Endodermal cell (in vitro differentiated cells): ENCODE results near the gene CASP8. TPM values are rescaled to one million over a fixed set of nuclear protein-coding genes. Genes with fewer than 3 reads are reported as not detected.

Experiments used
- DNase-seq: peaks from one replicate; pipeline ENCODE4 v3.0.0-alpha.2; 2017
- H3K27ac ChIP-seq: 2 replicates; pipeline ENCODE4 v1.5.1; 2013; ENCODE audit warnings: mild to moderate bottlenecking, low read depth, low read length, moderate library complexity
- H3K27me3 ChIP-seq: 2 replicates; pipeline ENCODE4 v1.6.1; 2013; ENCODE audit warnings: mild to moderate bottlenecking, low read length, moderate library complexity; ENCODE audit not compliant: insufficient read depth, control insufficient read depth, poor library complexity, severe bottlenecking
- H3K36me3 ChIP-seq: 2 replicates; pipeline ENCODE4 v1.7.0; 2013; ENCODE audit warnings: mild to moderate bottlenecking, low read length, moderate library complexity; ENCODE audit not compliant: control insufficient read depth, insufficient read depth
- H3K4me1 ChIP-seq: one replicate; pipeline ENCODE4 v1.7.0; 2013; ENCODE audit warnings: low read length; ENCODE audit not compliant: control insufficient read depth, insufficient read depth
- H3K4me3 ChIP-seq: 2 replicates; pipeline ENCODE4 v1.5.1; 2013; ENCODE audit warnings: mild to moderate bottlenecking, low read length, moderate library complexity
- H3K9ac ChIP-seq: 2 replicates; pipeline ENCODE4 v1.6.1; 2013; ENCODE audit warnings: mild to moderate bottlenecking, low read length, moderate library complexity; ENCODE audit not compliant: poor library complexity, severe bottlenecking; ENCODE audit errors: extremely low read depth
- H3K9me3 ChIP-seq: 2 replicates; pipeline ENCODE4 v1.6.1; 2013; ENCODE audit warnings: mild to moderate bottlenecking, low read length, moderate library complexity; ENCODE audit not compliant: control insufficient read depth
- H3K27ac Mint-ChIP-seq: 2 replicates; pipeline ENCODE4 v1.8.0; 2020; ENCODE audit warnings: mixed read lengths
- H3K27me3 Mint-ChIP-seq: 2 replicates; pipeline ENCODE4 v1.8.0; 2021; ENCODE audit warnings: mild to moderate bottlenecking, mixed read lengths; ENCODE audit not compliant: insufficient read depth
- H3K36me3 Mint-ChIP-seq: 2 replicates; pipeline ENCODE4 v1.8.0; 2020; ENCODE audit warnings: low read depth, mixed read lengths
- H3K4me1 Mint-ChIP-seq: 2 replicates; pipeline ENCODE4 v1.8.0; 2020; ENCODE audit warnings: mixed read lengths
- H3K4me3 Mint-ChIP-seq: 2 replicates; pipeline ENCODE4 v1.8.0; 2020; ENCODE audit warnings: mild to moderate bottlenecking, moderate library complexity, mixed read lengths
- H3K9me3 Mint-ChIP-seq: 2 replicates; pipeline ENCODE4 v1.8.0; 2020; ENCODE audit warnings: mild to moderate bottlenecking, mixed read lengths
- CTCF ChIP-seq: fragments of 200-600 bp; sonication (generic); conservative IDR thresholded peaks from 2 replicates; pipeline ENCODE4 v1.5.0; 2021; ENCODE audit warnings: antibody characterized with exemption, mild to moderate bottlenecking
- WGBS, 2 experiments: methylation state at CpG; one replicate each; pipeline versions ENCODE4 v1.1.5 to v1.1.7; 2013; ENCODE audit warnings: missing lambda C conversion rate in 2 of 2, mixed read lengths in 1 of 2; ENCODE audit not compliant: insufficient coverage in 1 of 2, insufficient read length in 1 of 2; 5-methylcytosine and 5-hydroxymethylcytosine counted together
- total RNA-seq, 2 donors: library from RNA; stranded (reverse); fragmentation: NEBNext Ultra II Directional in 1 of 2; extraction: Animal tissue kit (Norgen Biotek cat#: 25700) in 1 of 2; gene quantifications; 2 replicates in 1 of 2; 3 replicates in 1 of 2; pipeline ENCODE4 v1.2.1, GENCODE V29; 2021

The CASP8 gene
- total RNA-seq, 2 donors from 2014 or later, result 5.4 to 9.0 TPM

- peaks cover 25% of the 10 kb centered on the region for H3K9me3 ChIP-seq
- no peaks in the 10 kb centered on the region for H3K27me3 ChIP-seq
- no peak for TF ChIP-seq CTCF
- no peaks in the 10 kb centered on the region for H3K36me3 ChIP-seq
- no peaks in the 10 kb centered on the region for H3K4me1 Mint-ChIP-seq
- H3K27me3 Mint-ChIP-seq, result peaks cover 5% of the 10 kb centered on the region
- H3K9ac ChIP-seq, result no peak overlapping the region
- no peaks in the 10 kb centered on the region for H3K4me1 ChIP-seq
- no peak overlapping the region for H3K4me3 ChIP-seq
- no peak overlapping the region for H3K4me3 Mint-ChIP-seq
- no peaks in the 10 kb centered on the region for H3K36me3 Mint-ChIP-seq
- H3K27ac ChIP-seq, result no peak overlapping the region
- DNase-seq, result no peak
- peaks cover 24% of the 10 kb centered on the region for H3K9me3 Mint-ChIP-seq
- no peak overlapping the region for H3K27ac Mint-ChIP-seq
Measured at GRCh38 chr2:201322772-201323171, 62.4 kb downstream of the CASP8 start.

GRCh38 chr2:201327678-201328077, 67.3 kb downstream of the CASP8 start:
- H3K36me3 ChIP-seq, result no peaks in the 10 kb centered on the region
- H3K9ac ChIP-seq, result no peak overlapping the region
- Mint-ChIP-seq H3K9me3 (peaks cover 19% of the 10 kb centered on the region), H3K36me3 (no peaks in the 10 kb centered on the region), H3K4me1 (no peaks in the 10 kb centered on the region), H3K27me3 (no peaks in the 10 kb centered on the region), H3K27ac (no peak overlapping the region), H3K4me3 (no peak overlapping the region)
- H3K27ac ChIP-seq, result no peak overlapping the region
- H3K4me3 ChIP-seq, result no peak overlapping the region
- no peaks in the 10 kb centered on the region for H3K4me1 ChIP-seq
- WGBS, 2 experiments, result 91 to 100% methylated on average over 2 to 3 of the region's 3 CpGs
- H3K9me3 ChIP-seq, result peaks cover 11% of the 10 kb centered on the region
- no peak for DNase-seq
- no peaks in the 10 kb centered on the region for H3K27me3 ChIP-seq
- TF ChIP-seq CTCF, result no peak

- WGBS, 2 experiments, result 60 to 100% methylated on average over 1 of the region's 1 CpG
- H3K27me3 ChIP-seq, result no peaks in the 10 kb centered on the region
- no peaks in the 10 kb centered on the region for H3K4me1 ChIP-seq
- no peak overlapping the region for H3K9ac ChIP-seq
- no peaks in the 10 kb centered on the region for H3K9me3 ChIP-seq
- no peak overlapping the region for H3K27ac ChIP-seq
- Mint-ChIP-seq H3K4me3 (no peak overlapping the region), H3K27ac (no peak overlapping the region), H3K36me3 (no peaks in the 10 kb centered on the region), H3K27me3 (no peaks in the 10 kb centered on the region), H3K9me3 (peaks cover 10% of the 10 kb centered on the region), H3K4me1 (no peaks in the 10 kb centered on the region)
- DNase-seq, result no peak
- TF ChIP-seq CTCF, result no peak
- H3K4me3 ChIP-seq, result no peak overlapping the region
- H3K36me3 ChIP-seq, result no peaks in the 10 kb centered on the region
Measured at GRCh38 chr2:201329409-201329808, 69.1 kb downstream of the CASP8 start.

Other genes starting within 250 kb of the CASP8 start
- 10 to 100 TPM; 18.8 to 47.6 TPM for gene HYCC2, start 188.9 kb upstream of the CASP8 start, total RNA-seq
- gene NDUFB3, start 188.5 kb upstream of the CASP8 start, total RNA-seq, result 100 to 1,000 TPM in 1 of 2 donors, 10 to 100 TPM in 1; 82.3 to 163 TPM
- 100 to 1,000 TPM; 168 to 197 TPM for gene CFLAR, start 144.4 kb upstream of the CASP8 start, total RNA-seq
- 10 to 100 TPM in 1 of 2 donors, 1 to 10 TPM in 1; 6.0 to 24.5 TPM for gene CASP10, start 77.4 kb upstream of the CASP8 start, total RNA-seq
- under 1 TPM; 0.79 to 0.91 TPM for gene FLACC1, start 96.8 kb downstream of the CASP8 start, total RNA-seq
- 10 to 100 TPM; 14.8 to 15.2 TPM for gene TRAK2, start 190.9 kb downstream of the CASP8 start, total RNA-seq
- 10 to 100 TPM; 39.7 to 50.1 TPM for gene STRADB, start 191.2 kb downstream of the CASP8 start, total RNA-seq